ENCODE measurements around the gene PI4KB. TPM values are rescaled to one million over a fixed set of nuclear protein-coding genes. Genes with fewer than 3 reads are reported as not detected.

The PI4KB gene
- total and polyA plus RNA-seq, 2 experiments from 2014 or later, result 15.3 to 25.5 TPM

GRCh38 chr1:151362308-151363155, 35.3 kb upstream of the PI4KB start:
- TF ChIP-seq POLR2AphosphoS5 (IDR thresholded peaks at IDR 0.05; ENCODE audit: low read depth) (no peak), EZH2phosphoT487 (IDR thresholded peaks at IDR 0.05; ENCODE audit: unreplicated experiment) (no peak), JUNB (IDR thresholded peaks at IDR 0.05; ENCODE audit: unreplicated experiment) (no peak), ZNF114 (CRISPR knock-in tag; IDR thresholded peaks at IDR 0.05) (no peak), ETS1 (IDR thresholded peaks at IDR 0.05) (no peak), ZNF331 (CRISPR knock-in tag; IDR thresholded peaks at IDR 0.05; ENCODE audit: low read depth) (no peak), STAT1 (IDR thresholded peaks at IDR 0.05; ENCODE audit: unreplicated experiment) (no peak), EZH2 (IDR thresholded peaks at IDR 0.05; ENCODE audit: low read depth, unreplicated experiment) (no peak), NANOG (IDR thresholded peaks at IDR 0.05; ENCODE audit: borderline replicate concordance) (no peak)
- TF ChIP-seq, protein P1, sequence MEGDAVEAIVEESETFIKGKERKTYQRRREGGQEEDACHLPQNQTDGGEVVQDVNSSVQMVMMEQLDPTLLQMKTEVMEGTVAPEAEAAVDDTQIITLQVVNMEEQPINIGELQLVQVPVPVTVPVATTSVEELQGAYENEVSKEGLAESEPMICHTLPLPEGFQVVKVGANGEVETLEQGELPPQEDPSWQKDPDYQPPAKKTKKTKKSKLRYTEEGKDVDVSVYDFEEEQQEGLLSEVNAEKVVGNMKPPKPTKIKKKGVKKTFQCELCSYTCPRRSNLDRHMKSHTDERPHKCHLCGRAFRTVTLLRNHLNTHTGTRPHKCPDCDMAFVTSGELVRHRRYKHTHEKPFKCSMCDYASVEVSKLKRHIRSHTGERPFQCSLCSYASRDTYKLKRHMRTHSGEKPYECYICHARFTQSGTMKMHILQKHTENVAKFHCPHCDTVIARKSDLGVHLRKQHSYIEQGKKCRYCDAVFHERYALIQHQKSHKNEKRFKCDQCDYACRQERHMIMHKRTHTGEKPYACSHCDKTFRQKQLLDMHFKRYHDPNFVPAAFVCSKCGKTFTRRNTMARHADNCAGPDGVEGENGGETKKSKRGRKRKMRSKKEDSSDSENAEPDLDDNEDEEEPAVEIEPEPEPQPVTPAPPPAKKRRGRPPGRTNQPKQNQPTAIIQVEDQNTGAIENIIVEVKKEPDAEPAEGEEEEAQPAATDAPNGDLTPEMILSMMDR (conservative IDR thresholded peaks at IDR 0.05; ENCODE audit: low read depth in 2 of 2), result no peak
- peaks cover 37% of the 10 kb centered on the region for H3K9me3 Mint-ChIP-seq
- Histone ChIP-seq H3K79me2 (replicated peaks; ENCODE audit: insufficient read depth) (no peaks in the 10 kb centered on the region), H3F3A (replicated peaks; ENCODE audit: low read depth) (no peaks in the 10 kb centered on the region), H3K27ac (ENCODE audit: low read depth) (no peak overlapping the region), H3K27me3 (ENCODE audit: insufficient read depth) (no peaks in the 10 kb centered on the region), H3K9me2 (ENCODE audit: insufficient read depth) (no peaks in the 10 kb centered on the region), H3K4me2 (no peak overlapping the region), H3K36me3 (ENCODE audit: insufficient read depth) (no peaks in the 10 kb centered on the region), H3K4me1 (ENCODE audit: insufficient read depth) (no peaks in the 10 kb centered on the region), H4K20me1 (replicated peaks; ENCODE audit: insufficient read depth) (no peaks in the 10 kb centered on the region), H3K4me3 (no peak overlapping the region), H2AFZ (no peak overlapping the region)
- no peaks in the 10 kb centered on the region for H3K4me1 Mint-ChIP-seq
- peaks cover 45% of the 10 kb centered on the region for H3K36me3 Mint-ChIP-seq (ENCODE audit: low read depth)
- ATAC-seq (no peak), DNase-seq (ENCODE audit: low spot score) (no peak)
- no peak overlapping the region for H3K27ac Mint-ChIP-seq
- H3K4me3 Mint-ChIP-seq, result no peak overlapping the region
- H3K27me3 Mint-ChIP-seq (ENCODE audit: insufficient read depth, low read depth, poor library complexity), result peaks cover 6% of the 10 kb centered on the region

- Mint-ChIP-seq H3K27ac (no peak overlapping the region), H3K36me3 (ENCODE audit: low read depth) (peaks cover 42% of the 10 kb centered on the region)
- ATAC-seq, result no peak
- TF ChIP-seq, protein P1 (conservative IDR thresholded peaks at IDR 0.05; ENCODE audit: low read depth in 2 of 2), result no peak
- no peak for TF ChIP-seq EZH2phosphoT487 (IDR thresholded peaks at IDR 0.05; ENCODE audit: unreplicated experiment)
- TF ChIP-seq ZNF331 (CRISPR knock-in tag; IDR thresholded peaks at IDR 0.05; ENCODE audit: low read depth), result no peak
- no peak for TF ChIP-seq JUNB (IDR thresholded peaks at IDR 0.05; ENCODE audit: unreplicated experiment)
These were observed 34.7 kb upstream of the PI4KB start for GRCh38 chr1:151361883-151362282.

More at GRCh38 chr1:151361883-151362282, 34.7 kb upstream of the PI4KB start:
- H3K4me3 ChIP-seq, result no peak overlapping the region
- H3K27ac ChIP-seq (ENCODE audit: low read depth), result no peak overlapping the region
- no peaks in the 10 kb centered on the region for H3K36me3 ChIP-seq (ENCODE audit: insufficient read depth)
- DNase-seq (ENCODE audit: low spot score), result no peak
- H3K79me2 ChIP-seq (replicated peaks; ENCODE audit: insufficient read depth), result no peaks in the 10 kb centered on the region
- Mint-ChIP-seq H3K27me3 (ENCODE audit: insufficient read depth, low read depth, poor library complexity) (peaks cover 6% of the 10 kb centered on the region), H3K9me3 (peaks cover 37% of the 10 kb centered on the region), H3K4me1 (no peaks in the 10 kb centered on the region), H3K4me3 (no peak overlapping the region; the same call in 2 of the 3 replicates)
- no peak overlapping the region for H2AFZ ChIP-seq
- H3F3A ChIP-seq (replicated peaks; ENCODE audit: low read depth), result no peaks in the 10 kb centered on the region
- no peaks in the 10 kb centered on the region for H3K9me2 ChIP-seq (ENCODE audit: insufficient read depth)
- no peaks in the 10 kb centered on the region for H3K4me1 ChIP-seq (ENCODE audit: insufficient read depth)
- no peaks in the 10 kb centered on the region for H3K27me3 ChIP-seq (ENCODE audit: insufficient read depth)
- H3K4me2 ChIP-seq, result no peak overlapping the region
- H4K20me1 ChIP-seq (replicated peaks; ENCODE audit: insufficient read depth), result no peaks in the 10 kb centered on the region
